GM18861 (cell line): ENCODE data around the gene FNDC3B.
"Not testable (repeated sequence)": the region's sequence is repeated elsewhere in the genome, so short reads cannot be mapped to it uniquely, and the experiment has no call there.

Experiments used
- ATAC-seq: cut with Tn5 transposase; IDR thresholded peaks from one replicate; pipeline ENCODE4 v1.9.1; 2021; ENCODE audit not compliant: unreplicated experiment

The FNDC3B gene

DNA sequence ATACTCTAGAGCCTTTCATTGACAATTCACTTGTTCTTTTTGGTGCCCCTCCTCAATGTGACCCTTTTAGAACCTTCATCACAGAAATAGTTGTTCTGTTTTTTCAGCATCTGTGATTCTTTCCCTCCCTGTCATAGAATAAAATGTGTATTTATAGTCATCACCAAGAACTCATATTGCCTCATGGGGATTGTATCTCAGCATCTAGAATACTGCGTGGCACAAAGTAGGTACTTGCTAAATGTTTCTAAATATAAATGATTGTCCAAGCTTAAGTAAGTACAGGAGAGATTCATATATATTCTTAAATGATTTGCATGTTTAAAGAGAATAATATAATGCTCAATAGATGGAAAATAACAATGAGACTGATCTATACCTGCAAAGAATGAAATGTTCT lies 190.1 kb downstream of the FNDC3B start:
- no peak for ATAC-seq

DNA sequence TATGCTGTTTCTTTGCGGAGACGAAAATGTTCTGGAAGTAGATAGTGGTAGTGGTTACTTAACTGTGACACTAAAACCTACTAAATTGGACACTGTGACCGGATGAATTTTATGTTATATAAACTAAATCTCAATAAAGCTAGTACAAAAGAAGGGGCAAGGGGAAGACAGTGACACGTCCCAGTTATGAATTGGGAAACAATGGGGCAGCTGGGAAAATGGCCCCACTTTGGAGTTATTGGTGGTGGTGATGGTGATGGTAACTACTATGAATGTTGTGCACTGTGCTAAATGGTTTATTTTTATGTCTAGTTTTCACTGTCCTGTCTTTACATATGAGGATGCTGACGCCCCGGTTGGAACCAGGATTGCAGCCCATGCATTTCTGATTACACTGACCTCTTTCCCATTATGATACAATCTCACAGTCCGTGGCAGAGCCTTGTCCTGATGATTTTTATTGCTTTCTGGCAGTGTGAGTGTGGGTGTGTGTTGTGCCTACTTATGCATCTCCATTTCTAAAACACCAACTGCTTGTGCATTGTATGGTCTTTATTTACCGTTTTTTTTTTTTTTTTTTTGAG lies 192.0 kb downstream of the FNDC3B start:
- no peak for ATAC-seq

DNA sequence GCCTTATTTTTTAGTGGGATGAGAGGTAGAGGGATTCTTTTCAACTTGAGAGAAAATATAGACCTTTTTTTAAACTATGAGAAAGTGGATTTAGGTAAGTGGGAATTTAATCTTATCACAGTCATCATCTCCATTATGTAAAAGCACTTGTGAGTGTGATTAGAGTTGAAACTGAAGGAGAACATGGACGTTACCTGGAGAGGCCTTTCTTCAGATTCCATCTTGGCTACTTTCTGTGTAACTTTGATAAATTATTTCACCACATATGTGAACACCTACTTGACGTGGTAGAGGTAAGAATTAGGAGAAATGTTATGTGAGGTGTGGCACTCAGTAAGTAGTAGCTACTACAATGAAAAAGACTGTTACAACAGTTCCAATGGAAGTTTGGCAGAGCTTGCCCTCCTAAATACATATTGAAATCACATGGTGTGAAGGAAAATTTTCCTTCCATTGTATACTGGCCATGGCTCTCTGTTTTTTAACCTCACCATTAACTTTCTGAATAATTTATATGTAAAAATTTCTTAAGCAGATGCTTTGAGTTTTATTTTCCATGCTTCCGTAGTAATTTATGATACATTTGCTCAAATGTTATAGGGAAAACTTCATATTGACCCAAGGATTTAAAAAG lies 193.3 kb downstream of the FNDC3B start:
- ATAC-seq, result no peak

DNA sequence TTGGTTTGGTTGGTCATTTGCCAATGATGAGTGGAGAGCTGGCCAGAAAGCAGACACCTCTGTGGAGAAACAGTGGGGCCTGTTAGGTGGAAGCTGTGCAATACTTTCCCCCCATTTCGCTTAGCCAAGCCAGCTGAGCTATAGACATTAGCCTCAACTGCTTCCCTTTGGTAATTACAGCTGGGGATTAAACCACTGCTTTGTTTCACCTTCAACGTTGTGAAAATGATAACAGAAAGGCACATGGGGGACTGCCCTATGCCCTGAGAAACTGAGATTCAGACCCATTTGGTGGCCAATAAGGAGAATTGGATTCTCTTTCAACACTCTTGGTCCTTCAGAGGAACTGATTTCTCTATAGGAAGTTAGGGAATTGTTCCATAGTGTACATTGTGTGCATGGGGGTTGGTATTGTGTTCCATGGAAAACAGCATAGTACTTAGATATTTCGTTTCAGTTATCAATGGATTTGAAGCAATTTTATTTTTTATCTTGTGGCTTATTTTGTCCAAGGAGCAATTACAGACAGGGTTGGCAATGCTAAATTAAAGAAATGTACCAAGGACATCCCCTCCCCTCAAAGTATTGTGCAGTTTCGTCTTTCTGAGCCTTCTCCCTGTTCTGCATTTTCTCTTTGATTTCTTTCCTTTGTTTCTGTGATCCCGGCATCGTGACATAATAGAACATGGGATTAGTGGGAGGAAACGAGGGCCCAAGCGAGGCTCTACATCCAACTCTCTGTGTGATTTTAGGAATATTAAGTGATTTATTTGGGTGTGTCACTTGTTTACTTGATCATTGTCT lies 194.3 kb downstream of the FNDC3B start:
- no peak for ATAC-seq

DNA sequence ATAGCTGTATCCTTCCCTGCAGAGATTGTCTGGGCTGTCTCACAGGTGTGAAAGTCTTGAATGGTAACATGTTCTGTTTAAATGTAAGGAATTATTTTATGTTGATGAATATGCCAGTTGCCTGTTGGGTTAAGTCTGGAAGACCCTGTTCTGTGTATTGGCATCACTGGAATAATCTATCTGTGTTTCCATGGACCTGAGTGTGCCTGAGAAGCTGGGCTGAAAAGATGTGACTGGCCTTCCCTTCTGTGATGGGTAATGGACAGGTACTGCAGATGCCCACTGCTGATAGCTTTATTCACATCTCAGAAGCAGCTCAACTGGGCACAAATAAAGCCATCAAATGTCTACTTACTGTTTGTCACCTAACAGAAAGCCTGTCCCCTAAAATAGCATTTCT lies 196.3 kb downstream of the FNDC3B start:
- ATAC-seq, result no peak

DNA sequence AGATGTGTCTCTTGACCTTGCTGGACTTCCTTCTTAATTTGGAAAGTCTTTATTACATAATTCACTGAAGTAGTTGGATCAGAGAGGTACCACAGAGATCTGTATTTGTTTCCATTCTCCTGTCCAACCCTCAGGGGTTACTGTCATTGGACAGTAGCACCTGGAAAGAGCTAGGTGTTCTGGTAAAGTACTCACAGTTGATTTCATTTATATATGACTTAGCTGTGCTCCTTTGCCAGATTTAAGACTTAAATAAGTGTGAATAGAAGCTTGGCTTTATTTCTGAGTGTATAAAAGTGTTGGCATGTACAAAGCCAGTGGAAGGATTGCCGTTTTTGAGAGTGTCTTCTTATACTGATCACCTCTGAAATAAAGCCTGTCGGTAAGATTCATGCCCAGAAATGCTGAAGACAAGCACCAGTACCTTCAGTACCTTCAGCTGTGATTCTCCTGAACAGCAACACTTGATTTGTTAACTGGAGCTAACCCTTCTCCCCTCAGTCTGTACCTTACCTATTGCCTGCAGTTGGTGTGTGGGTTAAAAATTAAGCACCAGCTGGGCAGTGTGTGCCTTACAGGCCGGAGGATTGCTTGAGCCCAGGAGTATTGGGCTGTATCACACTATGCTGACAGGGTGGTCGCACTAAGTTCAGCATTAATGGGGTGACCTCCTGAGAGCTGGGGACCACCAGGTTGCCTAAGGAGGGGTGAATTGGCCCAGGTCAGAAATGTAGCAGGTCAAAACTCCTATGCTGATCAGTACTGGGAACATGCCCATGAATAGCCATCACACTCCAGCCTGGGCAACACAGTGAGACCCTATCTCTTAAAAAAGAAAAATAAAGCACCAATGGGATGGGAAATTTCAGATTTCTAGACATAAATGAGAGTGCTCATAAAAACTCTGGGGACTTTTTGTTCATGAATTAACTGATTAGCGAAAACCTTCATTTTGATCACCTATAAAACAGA lies 197.7 kb downstream of the FNDC3B start:
- ATAC-seq, result no peak

DNA sequence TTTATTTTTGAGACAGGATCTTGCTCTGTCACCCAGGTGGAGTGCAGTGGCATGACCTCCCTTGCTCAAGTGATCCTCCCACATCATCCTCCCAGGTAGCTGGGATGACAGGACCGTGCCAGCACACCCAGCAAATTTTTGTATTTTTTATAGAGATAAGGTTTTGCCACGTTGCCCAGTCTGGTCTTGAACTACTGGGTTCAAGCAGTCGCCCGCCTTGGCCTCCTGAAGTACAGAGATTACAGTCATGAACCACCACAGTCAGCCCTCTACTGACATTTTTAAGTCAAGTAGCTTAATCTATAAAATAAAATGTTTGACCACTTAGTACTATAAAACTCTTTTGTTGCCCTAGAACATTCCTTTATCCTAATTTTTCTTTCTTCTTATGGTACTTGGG lies 198.8 kb downstream of the FNDC3B start:
- ATAC-seq, result no peak

DNA sequence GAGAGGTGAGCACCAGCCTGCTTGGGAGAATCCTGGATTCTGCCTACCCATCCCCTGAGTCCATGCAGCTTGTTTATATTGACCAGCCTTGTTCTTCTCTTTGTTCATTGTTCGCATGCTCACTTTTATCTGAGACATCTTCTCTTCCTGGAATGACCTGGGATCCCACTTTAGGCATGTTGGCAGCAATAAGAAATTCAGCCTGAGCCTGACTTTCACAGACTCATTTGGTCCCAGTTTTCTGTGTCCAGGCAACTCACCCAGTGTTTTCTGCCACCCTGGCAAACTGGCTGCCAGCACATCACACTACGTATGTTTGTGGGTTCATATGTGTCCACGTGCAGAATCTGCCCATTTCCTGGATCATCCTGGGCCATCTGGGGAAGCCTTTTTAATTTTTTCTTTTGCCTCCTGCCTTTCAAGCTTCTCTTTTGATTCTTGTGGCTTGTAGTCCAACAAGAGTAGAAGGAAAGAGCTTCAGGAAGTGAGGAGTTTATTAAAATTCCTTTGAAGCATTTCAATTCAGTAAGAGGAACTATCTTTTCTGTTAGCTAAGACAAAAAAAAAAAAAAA lies 199.9 kb downstream of the FNDC3B start:
- no peak for ATAC-seq

DNA sequence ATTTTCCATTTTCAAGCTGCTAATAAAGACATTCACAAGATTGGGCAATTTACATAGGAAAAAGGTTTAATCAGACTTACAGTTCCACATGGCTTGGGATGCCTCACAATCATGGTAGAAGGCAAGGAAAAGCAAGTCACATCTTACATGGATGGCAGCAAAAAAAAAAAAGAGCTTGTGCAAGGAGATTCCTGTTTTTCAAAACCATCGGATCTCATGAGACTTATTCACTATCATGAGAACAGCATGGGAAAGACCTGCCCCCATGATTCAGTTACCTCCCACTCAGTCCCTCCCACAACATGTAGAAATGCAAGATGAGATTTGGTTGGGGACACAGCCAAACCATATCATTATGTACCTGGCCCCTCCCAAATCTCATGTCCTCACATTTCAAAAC lies 202.0 kb downstream of the FNDC3B start:
- ATAC-seq, result no peak

DNA sequence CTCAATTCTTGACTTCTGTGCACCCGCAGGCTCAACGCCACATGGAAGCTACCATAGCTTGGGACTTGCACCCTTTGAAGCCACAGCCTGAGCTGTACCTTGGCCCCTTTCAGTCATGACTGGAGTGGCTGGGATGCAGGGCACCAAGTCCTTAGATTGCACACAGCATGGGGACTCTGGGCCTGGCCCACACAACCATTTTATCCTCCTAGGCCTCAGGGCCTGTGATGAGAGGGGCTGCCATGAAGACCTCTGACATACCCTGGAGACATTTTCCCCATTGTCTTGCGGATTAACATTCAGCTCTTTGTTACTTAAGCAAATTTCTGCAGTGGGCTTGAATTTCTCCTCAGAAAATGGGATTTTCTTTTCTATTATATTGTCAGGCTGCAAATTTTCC lies 203.1 kb downstream of the FNDC3B start:
- not testable (repeated sequence) for ATAC-seq

DNA sequence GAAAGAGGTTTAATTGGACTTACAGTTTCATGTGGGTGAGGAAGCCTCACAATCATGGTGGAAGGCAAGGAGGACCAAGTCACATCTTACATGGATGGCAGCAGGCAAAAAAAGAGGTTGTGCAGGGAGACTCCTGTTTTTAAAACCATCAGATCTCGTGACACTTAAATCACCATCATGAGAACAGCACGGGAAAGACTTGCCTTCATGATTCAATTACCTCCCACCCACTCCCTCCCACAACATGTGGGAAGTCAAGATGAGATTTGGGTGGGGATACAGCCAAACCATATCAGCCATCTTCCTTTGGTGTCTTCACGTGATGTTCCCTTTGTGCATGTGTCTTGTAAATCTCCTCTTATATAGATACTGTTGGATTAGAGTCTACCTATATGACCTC lies 204.0 kb downstream of the FNDC3B start:
- ATAC-seq, result not testable (repeated sequence)

DNA sequence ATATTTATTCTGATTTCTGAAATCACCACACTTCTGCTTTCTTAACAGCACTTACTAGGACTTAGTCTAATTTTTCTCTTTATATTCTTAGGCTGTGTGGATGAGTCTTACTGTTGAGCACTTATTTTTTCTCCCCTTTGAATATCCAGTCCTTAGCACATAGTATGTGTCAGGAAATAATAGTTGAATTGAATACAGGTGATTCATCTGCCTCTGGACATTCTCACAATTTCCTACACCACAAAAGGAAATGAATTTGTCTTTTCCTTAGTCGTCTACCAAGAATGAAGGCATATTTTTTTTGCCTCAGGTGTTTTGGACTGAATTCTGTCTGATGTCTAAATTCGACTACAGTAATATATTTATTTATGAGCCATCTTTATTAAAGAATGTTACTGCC lies 204.6 kb downstream of the FNDC3B start:
- no peak for ATAC-seq

DNA sequence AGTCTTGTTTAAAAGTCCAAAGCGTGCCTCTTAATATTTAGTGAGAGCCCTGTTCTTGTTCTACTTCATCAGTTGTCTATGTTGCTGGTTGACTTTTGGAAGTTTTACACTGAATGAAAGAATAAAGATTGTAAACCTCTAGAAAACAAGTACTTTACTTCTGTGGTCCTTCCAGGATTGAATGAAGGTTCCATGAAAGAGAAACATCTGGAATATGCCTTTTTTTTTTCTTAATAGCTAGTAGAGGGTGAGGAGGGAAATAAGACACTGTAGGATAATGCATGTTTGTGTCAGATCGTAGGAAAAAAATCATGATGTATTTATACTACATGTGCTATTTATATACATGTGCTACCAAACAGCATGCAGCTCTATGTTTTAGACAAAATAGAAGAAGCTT lies 205.9 kb downstream of the FNDC3B start:
- ATAC-seq, result no peak

DNA sequence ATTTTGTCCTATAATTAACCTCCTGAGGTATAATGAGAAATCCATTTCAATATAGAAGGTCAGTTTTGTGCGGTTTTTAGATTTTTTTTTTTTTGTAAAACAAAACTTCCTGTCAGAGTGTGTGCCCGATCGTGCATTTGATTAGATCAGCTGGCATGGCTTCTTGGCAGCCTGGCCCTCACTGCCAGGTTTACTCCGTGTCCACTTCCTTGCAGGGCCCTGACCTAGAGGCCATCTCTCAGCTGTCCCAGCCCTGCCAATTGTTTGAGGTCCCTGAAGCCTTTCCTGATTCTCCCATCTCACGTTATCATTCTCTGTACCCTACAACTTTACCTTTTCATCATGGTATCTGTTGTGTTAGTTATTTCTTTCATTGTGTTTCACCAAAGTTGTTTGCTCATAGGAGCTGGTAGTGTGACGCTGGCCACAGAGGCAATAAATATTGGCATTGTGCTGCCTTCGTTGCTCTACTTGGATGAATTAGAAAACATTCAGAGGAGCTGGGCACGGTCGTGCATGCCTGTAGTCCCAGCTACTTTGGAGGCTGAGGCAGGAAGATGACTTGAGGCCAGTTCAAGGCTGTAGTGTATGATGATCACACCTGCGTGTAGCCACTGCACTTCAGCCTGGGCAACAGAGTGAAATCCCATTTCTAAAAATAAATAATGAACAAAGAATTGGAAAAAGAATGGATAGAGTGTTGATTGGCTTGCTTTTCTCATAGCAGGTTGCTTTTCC lies 206.9 kb downstream of the FNDC3B start:
- ATAC-seq, result no peak

DNA sequence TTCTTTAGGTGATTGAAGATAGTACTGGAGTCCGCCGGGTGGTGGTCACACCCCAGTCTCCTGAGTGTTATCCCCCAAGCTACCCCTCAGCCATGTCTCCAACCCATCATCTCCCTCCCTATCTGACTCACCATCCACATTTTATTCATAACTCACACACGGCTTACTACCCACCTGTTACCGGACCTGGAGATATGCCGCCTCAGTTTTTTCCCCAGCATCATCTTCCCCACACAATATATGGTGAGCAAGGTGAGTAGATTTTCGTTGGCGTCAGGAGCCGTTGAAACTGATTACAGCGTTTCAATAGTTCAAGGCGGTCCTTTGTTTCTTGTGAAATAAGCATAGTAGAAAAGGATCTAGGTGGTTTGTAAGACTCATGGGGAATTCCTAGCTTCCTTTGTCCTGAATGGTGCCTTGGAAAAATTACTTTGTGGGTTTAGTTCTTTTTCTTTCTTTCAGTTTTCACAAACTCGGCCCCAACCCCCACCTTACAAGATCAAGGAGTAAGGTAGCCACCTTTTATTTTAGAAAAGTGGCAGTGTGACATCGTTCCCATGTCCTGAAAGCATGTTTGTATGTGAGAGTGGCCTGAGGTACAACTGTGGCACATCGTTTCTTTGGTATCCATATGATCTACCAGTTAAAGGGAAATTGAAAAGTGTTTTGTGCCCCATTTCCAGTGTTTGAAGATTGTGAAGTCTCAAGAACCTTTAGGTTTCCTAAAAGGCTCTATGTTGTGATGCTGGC lies 208.3 kb downstream of the FNDC3B start:
- ATAC-seq, result no peak

DNA sequence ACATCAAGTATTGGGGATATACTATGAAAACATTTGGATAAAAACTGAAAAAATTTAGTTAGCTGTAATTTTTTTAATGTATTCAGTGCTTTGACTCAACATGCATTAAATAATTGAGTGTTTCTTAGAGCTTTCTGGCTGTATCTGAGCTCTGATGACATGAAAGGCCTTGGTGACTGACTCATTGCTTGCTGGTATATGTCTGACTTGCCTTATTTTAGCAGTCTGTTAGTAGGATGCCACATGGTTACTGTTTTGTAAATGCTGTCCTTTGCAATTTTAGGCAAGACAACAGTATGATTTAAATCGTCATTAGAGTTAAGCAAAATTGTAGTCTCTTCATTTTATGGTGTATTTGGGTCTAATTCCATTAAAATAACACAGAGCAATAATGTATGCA lies 209.7 kb downstream of the FNDC3B start:
- no peak for ATAC-seq

DNA sequence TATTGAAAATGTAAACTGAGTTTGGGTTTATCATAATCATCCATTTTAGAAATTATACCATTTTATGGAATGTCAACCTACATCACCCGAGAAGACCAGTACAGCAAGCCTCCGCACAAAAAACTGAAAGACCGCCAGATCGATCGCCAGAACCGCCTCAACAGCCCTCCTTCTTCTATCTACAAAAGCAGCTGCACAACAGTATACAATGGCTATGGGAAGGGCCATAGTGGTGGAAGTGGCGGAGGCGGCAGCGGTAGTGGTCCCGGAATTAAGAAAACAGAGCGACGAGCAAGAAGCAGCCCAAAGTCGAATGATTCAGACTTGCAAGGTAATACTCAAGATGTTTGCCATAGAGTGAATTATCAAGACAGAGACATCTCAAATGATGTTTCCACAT lies 211.8 kb downstream of the FNDC3B start:
- ATAC-seq, result no peak

DNA sequence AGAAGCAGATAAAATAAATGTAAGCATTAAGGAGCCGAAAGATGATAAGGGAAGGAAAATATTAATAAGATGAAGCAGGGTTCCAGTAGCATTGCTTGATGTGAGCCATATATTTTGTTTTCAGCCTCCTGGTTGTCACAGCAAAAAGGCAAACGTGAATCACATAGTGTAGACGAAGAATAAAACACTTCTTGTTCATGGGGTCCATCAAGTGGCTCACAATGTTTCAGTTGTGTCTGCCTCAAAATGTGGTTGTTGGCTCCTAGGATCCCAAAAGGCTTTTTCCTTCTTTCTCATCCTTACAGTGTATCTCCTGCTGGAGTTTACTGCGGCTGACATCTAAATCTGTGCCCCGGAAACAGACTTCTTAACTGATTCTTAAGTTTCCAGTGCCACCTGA lies 213.8 kb downstream of the FNDC3B start:
- no peak for ATAC-seq

DNA sequence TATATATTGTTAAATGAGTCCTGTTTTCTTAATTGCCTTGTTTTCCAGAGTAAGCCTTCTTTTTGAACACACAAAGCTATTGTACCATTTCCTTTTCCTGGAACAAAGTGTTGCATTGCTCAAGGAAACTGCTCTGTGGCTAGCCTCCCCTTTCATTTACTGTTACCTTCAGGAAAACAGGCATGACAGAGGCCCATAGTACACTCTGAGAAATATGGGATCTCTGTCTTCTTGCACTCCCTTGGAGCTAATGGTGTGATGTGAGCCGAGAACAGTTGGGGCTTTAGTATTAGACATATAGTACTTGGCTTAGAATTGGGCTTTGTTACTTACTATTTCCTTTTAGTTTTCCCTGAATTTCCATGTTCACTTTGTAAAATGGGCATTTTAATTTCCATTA lies 215.2 kb downstream of the FNDC3B start:
- no peak for ATAC-seq
